ENCODE measurements around the gene FGFR1OP2. TPM values are rescaled to one million over a fixed set of nuclear protein-coding genes. Genes with fewer than 3 reads are reported as not detected.
"Not testable (repeated sequence)": the region's sequence is repeated elsewhere in the genome, so short reads cannot be mapped to it uniquely, and the experiment has no call there.

Gene FGFR1OP2
- 78.3 and 98.4 TPM in 2 replicates for total RNA-seq

DNA sequence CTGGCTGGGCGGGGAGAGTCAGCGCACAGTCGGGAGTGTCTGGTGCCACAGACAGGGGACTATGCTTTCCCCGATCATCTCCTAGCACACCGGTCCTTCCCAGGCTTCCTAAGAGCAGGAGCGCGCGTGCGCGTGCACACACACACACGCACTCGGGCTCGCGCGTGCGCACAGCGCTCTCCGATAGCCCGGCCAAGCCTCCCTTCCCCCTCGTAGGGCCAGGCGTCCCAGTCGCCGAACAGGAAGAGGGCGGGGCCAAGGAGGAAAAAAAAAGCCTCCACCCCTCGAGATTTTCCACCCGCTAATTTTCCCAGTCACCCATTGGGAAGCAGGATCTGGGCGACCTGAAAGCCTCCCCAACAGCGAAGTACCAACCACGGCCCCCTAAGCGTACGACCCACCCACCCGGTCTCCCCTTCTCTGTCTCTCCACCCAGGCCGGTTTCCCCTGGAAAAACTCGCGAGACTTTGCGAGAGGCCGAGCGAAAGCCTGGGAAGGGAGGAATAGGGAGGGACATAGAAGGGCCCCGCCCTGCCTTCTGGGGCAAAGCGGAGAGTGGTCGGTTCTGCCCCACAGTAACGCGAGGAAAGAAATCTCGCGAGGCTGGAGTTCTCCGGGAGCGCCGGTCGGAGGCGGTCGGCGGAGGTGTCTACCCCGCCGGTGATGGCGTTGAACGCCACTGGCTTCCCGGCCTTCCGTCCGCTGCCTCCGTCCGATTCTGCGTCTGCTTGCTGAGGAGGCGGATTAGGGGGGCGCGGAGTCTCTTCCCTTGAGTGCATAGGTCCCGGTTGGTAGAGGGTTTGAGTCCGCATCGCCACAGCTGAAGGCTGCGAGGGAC is at the start of gene FGFR1OP2, which contains the start of gene INTS13:
TSS of gene FGFR1OP2 (plus strand) at position 608 of the 838 bp plus-strand sequence. CDS start 15,689 bp downstream, outside the sequence.
TSS of gene INTS13 (minus strand) at position 119 of the 838 bp plus-strand sequence. CDS start 1,178 bp downstream, outside the sequence.
- DNase-seq (ENCODE audit: low read depth, low spot score), result peak; percentile 94

DNA sequence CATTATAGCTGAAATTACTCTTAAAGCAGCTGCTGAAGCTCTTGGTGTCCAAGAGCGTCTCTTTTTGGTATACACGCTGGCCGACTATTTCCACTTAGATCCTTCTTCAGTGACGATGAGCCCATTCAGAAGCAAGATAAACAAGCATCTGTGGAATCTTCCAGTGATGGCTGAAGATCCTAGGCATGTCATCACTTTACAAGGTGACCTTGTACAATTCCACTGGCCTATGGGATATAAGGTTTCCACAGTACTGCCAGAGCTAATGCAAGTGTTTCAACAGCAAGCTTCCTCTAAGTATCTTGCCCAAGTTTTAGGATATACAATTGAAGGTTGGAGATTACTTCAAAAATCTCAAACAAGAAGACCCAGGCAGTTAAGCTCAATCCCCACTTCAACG is 47.5 kb upstream of the FGFR1OP2 start:
- no peak for DNase-seq (ENCODE audit: low read depth, low spot score)

DNA sequence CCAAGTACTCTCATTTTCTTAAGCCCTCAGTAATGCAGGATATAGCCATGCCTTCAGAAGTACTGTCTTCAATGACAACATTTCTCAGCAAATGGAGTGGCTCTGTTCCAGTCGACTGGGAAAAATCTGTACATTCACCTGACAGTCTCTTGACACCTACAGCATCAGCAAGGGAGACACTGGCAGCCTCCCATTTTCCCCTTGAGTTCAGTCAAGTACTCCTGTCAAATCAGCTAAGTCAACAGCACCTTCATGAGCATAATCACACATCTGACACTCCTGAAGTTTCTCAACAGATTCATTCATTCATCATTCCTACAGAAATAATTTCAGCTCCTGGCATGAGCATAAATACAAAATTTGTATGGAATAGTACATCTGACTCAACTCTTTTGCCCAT is 46.6 kb upstream of the FGFR1OP2 start:
- no peak for DNase-seq (ENCODE audit: low read depth, low spot score)

DNA sequence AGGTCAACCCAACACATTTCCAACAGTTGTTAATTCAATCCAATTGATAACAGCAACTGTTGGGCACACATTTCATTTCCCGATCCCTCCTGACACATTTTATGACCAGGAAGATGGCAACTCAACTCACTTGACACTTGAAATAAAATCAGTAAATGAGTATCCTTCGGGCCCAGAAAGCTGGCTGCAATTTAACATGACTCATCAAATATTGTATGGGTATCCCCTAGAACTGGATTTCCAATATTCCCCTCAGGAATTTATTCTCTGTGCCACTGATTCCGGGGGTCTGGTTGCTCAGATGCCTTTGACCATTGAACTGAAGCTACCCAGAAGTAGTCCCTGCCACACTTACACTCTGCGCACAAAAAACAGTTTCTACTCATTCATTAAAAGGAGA is 42.6 kb upstream of the FGFR1OP2 start:
- DNase-seq (ENCODE audit: low read depth, low spot score), result no peak

DNA sequence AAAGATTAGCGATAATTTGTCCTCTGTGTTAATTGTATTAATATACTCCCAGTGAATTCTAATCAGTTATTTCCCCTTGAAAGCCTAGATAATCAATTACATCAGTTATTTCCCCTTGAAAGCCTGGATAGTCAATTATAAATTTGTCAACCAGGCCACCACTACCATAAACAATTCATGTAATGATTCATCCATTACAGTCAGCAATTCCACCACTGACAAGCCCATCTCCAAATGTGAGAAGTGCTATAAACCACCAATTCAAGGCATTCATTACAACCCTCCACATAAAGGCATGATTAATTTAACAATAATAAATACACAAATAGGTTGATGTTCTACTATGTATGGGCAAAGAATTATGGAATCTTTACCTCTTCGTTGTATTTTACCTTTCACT is 41.4 kb upstream of the FGFR1OP2 start:
- DNase-seq (ENCODE audit: low read depth, low spot score), result no peak

DNA sequence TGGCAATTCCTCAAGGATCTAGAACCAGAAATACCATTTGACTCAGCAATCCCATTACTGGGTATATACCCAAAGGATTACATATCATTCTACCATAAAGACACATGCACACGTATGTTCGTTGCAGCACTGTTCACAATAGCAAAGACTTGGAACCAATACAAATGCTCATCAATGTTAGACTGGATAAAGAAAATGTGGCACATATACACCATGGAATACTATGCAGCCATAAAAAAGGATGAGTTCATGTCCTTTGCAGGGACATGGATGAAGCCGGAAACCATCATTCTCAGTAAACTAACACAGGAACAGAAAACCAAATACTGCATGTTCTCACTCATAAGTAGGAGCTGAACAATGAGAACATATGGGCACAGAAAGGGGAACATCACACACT is 34.9 kb upstream of the FGFR1OP2 start:
- DNase-seq (ENCODE audit: low read depth, low spot score), result not testable (repeated sequence)

DNA sequence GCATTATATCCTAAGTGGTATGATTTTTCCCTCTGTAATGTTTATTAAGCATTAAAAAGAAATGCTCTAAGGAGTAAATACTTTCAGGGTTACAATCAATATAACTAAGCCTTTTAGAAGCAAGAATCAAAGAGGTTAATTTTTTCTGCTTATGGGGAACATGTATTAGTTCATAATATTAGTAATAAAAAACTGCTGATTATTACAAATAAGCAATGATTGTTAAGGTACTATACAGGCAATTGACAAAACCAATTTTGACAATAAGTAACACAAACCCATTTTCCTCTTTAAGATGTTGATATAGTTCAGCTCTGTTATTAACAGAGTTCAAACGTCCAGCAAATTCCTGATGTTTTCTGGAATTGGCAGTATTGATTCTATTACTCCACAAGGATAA is 32.2 kb upstream of the FGFR1OP2 start:
- DNase-seq (ENCODE audit: low read depth, low spot score), result no peak

DNA sequence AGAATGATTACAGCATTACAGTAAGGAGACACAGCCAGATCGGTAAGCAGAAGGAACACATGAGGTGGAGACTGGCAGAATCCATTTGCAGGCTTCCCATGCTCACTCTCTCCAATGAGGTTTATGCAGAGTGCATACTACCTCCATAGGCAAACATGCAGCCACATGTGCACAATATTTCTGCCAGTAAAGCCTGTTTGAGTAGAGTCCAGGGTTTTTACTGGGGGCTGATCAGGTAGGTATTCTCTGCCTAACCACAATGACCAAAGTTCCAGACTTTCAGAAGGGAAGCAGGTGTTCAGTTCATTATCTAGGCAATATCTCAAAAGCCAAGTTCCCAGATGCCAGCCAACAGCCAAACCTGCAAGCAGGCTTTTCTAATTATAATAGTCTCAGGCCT is 31.6 kb upstream of the FGFR1OP2 start:
- no peak for DNase-seq (ENCODE audit: low read depth, low spot score)

DNA sequence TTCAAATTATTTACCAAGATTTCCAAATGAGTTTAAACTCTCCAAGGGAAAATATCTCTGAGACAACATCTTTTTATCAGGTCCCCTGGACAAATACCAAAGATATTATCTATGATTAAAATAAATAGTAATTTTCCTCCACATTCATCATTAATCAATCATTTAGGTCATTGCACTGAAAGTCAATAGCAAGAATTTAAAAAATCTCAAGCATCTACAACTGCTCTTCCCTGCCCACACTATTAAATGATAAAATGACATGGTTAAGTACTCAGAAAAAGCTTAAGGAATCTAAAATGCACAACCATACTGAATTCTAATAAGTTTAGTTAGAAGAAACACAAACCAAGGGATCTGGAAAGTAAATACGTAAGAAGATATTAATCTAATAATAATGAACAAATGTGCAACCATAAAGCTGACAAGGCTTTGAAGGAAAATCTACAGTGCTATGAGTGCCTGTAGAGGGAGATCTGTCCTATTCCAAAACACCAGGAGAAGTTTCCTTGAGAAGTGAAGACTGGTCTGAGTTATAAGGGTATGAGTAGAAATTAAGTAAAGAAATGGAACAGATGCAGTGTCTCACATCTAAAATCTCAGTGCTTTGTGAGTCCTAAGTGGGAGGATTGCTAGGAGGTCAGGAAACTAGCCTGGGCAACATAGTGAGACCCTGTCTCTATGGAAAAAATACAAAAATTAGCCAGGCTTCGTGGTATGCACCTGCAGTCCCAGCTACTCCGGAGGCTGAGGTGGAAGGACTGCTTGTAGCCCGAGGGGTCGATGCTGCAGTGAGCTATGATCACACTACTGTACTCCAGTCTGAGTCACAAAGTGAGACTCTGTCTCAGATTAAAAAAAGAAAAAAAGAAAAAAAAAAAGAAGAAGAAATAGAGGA is 19.7 kb upstream of the FGFR1OP2 start:
- no peak for DNase-seq (ENCODE audit: low read depth, low spot score)

DNA sequence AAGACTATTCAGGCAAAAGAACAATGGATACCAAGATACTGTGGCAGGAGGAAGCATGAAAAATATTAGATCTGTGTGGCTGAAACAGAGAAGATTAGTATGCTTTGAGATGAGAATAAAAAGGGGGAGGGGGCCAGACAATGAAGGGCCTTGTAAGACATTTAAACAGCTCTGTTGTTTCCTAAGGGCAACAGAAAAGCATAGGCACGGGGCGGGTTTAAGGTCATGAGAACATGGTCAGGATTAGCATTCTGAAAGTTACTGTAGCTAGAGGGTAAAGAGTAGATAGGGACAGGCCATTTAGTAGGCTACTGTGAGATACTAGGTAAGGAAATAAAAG is 19.1 kb upstream of the FGFR1OP2 start:
- no peak for DNase-seq (ENCODE audit: low read depth, low spot score)

DNA sequence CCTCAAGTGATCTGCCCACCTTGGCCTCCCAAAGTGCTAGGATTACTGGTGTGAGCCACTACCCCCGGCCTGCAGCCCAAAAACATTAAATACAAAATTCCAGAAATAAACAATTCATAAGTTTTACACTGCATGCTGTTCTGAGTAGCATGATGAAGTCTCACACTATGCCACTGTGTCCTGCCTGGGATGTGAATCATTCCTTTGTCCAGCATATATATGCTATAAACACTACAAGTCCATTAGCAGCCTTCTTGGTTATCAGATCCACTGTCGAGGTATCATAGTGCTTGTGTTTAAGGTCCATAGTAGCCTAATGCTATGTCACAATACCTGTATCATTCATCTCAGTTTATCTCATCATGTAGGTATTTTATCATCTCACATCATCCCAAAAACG is 16.4 kb upstream of the FGFR1OP2 start:
- DNase-seq (ENCODE audit: low read depth, low spot score), result no peak

DNA sequence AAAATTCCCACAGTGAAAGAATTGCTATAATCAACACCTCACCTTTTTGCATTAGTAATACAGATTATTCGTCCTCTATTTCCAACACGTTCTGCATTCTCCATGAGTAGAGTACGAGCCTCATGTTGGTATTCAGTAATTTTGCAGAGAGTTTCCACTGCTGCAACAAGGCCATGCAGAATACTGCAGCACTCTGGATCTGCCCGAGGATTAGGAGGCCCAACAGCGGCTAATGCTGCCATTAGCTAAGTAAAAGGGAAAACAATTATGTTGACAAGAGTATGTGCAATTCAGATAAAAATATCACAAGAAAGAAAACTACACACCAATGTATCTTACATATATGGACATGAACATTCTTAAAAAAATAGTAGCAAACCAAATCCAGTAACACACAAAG is 9.6 kb upstream of the FGFR1OP2 start:
- no peak for DNase-seq (ENCODE audit: low read depth, low spot score)

DNA sequence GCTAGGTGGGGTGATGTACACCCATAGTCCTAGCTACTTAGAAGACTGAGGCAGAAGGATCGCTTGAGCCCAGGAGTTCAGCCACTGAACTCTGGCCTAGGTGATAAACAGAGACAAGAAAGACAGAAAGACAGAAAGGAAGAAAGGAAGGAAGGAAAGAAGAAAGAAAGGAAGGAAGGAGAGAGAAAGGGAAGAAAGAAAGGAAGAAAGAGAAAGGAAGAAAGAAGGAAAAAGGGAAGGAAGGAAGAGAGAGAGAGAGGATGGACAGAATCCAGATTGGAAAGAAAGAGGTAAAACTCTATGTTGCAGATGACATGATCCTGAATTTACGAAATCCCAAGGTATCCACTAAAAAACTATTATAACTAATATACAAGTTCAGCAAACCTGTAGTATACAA is 8.7 kb upstream of the FGFR1OP2 start:
- DNase-seq (ENCODE audit: low read depth, low spot score), result no peak

DNA sequence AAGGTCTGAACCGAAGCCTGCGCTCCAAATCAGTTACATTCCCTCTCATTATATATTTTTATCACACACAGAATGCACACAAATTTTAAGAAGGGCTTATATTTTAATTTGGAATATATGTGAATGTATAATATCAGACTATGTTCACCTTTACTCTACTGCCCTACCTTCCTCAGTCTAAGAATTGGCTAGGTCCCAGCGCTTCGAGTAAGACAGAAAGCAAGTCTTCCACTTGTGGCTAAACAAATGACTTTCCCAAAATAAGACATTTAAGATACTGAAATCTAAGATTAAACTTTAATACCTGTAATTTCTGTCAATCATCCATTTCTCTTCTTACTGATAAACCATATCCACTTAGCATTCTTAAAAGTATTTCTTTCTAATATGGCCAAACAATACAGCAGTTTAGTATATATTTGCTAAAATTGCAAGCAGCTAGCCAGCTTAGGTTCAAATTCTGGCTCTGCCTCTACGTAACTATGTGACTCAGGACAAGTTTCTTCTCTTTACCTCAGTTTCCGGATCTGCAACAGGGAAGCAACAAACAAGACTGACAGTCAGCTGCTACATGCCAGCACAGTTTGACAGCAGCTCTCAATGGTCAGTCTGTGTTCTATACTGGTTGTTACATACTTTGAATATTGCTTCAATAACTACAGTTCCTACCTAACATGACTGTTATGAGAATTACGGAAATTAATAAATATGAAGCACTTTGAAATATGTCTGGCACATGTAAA is 2.5 kb upstream of the FGFR1OP2 start:
- no peak for DNase-seq (ENCODE audit: low read depth, low spot score)

DNA sequence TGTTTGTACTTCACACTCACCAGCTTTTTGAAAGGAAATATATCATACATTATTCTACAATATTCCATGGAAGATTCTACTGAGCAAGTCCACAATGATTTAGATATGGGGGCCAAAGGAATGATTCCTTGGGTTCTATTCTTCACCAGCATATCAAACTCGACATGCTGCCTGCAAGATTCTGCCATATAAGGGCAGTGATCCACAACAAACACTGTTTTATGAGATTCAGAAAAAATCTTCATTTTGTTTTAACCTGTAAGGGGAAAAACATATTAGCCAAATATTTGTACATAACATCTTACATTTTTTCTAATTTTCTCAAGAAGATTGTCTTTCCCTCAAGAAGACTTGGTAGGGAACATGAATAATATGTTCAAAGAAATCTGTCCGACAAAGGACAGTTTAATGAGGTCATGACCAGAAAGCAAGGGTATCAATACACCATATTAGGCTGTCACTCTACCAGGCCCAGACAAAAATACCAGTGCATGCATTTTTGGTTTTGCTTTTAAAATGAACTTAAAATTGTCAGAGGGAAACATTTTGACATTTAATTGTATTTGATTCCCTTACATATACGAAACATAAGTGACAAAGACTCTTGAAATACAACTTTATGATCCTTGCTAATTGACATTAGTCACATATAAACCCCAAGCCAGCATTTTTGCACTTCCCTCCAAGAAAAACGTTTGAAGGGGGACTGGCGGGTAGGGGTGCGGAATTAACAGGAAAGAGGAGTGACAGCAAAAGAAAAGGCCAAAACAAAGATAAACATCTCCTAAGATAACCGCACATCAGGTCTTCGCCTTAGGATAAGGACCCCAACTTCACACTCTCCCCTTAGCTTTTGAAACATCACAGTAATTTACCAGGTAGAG is 1.5 kb upstream of the FGFR1OP2 start:
- no peak for DNase-seq (ENCODE audit: low read depth, low spot score)

DNA sequence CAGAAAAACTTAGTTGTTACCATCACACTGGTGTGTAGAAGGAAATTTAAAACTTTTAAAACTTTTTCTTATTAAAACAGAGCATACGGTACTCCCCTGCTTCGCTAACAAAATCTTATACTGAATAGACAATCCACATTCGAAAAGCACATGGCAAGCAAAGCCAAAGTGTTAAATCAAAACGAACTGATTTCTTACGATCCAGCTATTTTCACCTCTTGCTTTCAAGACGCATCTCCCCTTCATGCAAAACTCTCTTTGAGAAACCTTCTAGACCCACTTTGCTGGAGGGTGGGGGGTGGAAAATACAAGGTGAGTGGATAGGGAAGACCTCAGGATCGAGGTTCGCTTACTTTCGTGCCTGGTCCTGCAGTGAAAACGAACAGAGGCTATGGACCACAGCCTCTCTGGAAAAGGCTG is 817 bp upstream of the FGFR1OP2 start:
- no peak for DNase-seq (ENCODE audit: low read depth, low spot score)

DNA sequence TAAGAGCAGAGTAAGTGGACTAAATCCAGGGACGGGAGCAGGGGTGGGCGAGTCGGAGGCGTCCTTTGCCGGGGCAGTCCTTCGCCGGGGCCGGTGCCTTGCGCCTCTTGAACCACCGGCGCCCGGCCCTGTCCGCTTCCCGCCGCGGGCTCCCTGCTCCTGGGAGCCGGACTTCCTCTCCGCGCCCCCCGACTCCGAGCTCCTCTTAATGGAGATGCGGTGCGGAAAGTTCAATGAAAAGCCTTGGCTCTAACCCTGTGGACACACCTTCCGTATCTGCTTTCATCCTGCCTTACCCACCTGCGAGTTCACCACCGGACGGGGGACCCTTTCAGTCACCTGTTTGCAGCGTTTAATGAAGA is 412 bp downstream of the FGFR1OP2 start:
- no peak for DNase-seq (ENCODE audit: low read depth, low spot score)

DNA sequence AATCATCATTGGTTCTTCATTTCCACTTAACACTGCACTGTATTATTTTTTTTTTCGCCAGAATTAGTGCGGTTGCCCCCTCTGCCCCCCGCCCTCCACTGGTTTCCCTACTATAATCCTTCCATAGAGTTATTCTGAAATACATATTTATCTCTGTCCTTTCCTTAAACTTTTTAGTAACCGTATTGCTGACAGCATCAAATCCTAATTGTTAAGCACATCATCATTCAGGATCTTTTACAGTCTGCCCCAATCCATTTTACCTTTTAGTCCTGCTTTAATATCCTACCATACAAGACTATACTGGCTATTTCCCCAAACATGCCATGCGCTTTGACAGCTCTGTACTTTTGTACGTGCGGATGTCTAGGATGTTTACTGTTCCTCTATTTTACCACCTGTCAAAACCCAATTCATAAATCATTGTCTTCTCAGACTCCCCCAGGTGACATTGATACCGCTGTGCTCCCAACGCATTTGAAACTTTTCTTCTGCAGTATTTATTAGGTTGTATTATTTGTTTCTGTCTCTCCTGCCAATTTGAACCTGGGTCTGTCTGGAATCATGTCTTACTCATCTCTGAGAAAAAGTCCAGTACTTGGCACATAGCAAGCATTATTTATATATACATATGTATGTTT is 1.0 kb downstream of the FGFR1OP2 start:
- DNase-seq (ENCODE audit: low read depth, low spot score), result no peak

DNA sequence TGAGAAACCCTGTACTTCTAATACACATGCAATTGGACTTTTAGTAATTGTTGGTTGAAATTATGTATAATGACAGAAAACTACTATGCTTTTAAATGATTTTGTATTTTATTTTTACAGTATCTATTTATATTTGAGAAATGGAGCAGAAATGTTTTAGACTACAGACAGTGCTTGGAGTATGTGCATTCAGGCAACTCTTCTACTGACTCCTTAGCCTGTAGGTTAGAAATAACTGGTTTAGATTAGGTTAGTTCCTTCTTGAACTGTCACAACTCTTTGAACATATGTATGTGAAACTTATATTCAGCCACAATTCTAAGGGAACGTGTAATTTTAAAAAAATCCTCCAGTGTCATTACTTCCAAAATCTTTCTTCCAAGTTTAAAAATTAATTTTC is 1.7 kb downstream of the FGFR1OP2 start:
- DNase-seq (ENCODE audit: low read depth, low spot score), result no peak

DNA sequence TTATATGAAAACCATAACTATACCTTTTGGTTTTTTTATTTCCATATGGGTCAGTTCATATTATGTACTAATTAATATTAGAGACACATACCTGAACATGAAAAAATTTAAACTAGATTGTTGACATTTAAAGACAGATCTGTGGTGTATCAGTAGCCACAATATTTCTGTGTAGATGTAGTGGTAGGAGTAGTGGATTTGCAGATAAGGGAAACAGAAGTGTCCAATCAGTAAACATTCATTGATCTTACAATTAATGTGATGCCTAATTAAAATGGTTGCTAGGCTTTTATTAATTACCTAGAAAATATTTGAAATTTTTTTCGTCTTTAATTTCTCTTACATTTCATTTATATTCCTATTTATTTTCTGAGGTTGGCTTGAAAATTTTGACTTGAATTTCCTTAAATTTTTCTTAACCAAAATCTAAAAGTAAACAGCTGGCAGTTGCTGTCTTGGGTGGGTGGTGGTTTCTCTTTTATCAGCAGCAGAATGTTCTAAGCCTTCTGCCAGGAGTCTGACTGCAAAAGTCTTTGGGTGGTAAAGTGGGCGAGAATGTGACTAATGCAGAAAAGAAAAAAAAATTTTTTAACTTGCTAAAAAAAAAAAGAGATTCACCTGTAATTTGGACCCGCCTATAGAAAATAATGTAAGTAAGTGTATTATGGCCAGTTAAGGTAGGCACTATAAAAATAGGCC is 2.4 kb downstream of the FGFR1OP2 start:
- no peak for DNase-seq (ENCODE audit: low read depth, low spot score)

Measured in pulmonary artery endothelial cell (primary cell).